ENCODE measurements around the gene PATL2.

The PATL2 gene

GRCh38 chr15:44641651-44642050, 69.5 kb downstream of the PATL2 start:
- H3K27ac ChIP-seq (replicated peaks) = no peak overlapping the region
- TF ChIP-seq, protein P1, sequence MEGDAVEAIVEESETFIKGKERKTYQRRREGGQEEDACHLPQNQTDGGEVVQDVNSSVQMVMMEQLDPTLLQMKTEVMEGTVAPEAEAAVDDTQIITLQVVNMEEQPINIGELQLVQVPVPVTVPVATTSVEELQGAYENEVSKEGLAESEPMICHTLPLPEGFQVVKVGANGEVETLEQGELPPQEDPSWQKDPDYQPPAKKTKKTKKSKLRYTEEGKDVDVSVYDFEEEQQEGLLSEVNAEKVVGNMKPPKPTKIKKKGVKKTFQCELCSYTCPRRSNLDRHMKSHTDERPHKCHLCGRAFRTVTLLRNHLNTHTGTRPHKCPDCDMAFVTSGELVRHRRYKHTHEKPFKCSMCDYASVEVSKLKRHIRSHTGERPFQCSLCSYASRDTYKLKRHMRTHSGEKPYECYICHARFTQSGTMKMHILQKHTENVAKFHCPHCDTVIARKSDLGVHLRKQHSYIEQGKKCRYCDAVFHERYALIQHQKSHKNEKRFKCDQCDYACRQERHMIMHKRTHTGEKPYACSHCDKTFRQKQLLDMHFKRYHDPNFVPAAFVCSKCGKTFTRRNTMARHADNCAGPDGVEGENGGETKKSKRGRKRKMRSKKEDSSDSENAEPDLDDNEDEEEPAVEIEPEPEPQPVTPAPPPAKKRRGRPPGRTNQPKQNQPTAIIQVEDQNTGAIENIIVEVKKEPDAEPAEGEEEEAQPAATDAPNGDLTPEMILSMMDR (IDR thresholded peaks at IDR 0.05; ENCODE audit: insufficient read depth, low read length) = no peak
- TF ChIP-seq GABPA (IDR thresholded peaks at IDR 0.05; ENCODE audit: low read depth) (no peak), POLR2AphosphoS5 (IDR thresholded peaks at IDR 0.05; ENCODE audit: low read depth) (no peak), REST (IDR thresholded peaks at IDR 0.05; ENCODE audit: insufficient replicate concordance, low read depth) (no peak), SPI1 (IDR thresholded peaks at IDR 0.05; ENCODE audit: borderline replicate concordance, low read depth) (no peak)
- H3K27me3 ChIP-seq (ENCODE audit: insufficient read depth, poor library complexity, severe bottlenecking) = no peaks in the 10 kb centered on the region
- no peak overlapping the region for H3K4me3 ChIP-seq (replicated peaks; ENCODE audit: insufficient read depth, low read length)
- no peak for DNase-seq (ENCODE audit: low read depth in 1 of 2, low spot score in 1 of 2)

DNA sequence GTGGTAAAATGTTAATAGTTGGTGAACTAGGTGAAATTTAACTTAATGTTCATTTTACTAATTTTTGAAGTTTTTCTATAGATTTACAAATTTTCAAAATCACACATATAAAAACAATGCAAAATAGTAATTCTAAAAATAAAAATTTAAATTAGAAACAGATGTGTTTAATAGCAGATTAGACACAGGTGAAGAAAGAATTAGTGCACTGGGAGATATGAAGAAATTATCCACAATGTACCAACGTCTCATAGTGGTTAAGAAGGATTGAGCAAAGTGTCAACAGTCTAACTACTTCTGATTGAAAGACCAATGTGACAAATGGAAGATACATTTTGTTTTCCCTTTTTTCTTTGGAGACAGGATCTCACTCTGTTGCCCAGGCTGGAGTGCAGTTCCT, 74.1 kb downstream of the PATL2 start:
- Histone ChIP-seq H3K27ac (replicated peaks) (no peak overlapping the region), H3K27me3 (ENCODE audit: insufficient read depth, poor library complexity, severe bottlenecking) (no peaks in the 10 kb centered on the region), H3K4me3 (replicated peaks; ENCODE audit: insufficient read depth, low read length) (no peak overlapping the region)
- TF ChIP-seq REST (IDR thresholded peaks at IDR 0.05; ENCODE audit: insufficient replicate concordance, low read depth) = no peak
- TF ChIP-seq, protein P1 (IDR thresholded peaks at IDR 0.05; ENCODE audit: insufficient read depth, low read length) = no peak
- TF ChIP-seq SPI1 (IDR thresholded peaks at IDR 0.05; ENCODE audit: borderline replicate concordance, low read depth) = no peak
- TF ChIP-seq POLR2AphosphoS5 (IDR thresholded peaks at IDR 0.05; ENCODE audit: low read depth) = no peak
- DNase-seq (ENCODE audit: low read depth in 1 of 2, low spot score in 1 of 2) = no peak

- no peak for DNase-seq (ENCODE audit: low read depth in 1 of 2, low spot score in 1 of 2)
- TF ChIP-seq SPI1 (IDR thresholded peaks at IDR 0.05; ENCODE audit: borderline replicate concordance, low read depth) (no peak), REST (IDR thresholded peaks at IDR 0.05; ENCODE audit: insufficient replicate concordance, low read depth) (no peak), GABPA (IDR thresholded peaks at IDR 0.05; ENCODE audit: low read depth) (no peak), POLR2AphosphoS5 (IDR thresholded peaks at IDR 0.05; ENCODE audit: low read depth) (no peak)
- TF ChIP-seq, protein P1 (IDR thresholded peaks at IDR 0.05; ENCODE audit: insufficient read depth, low read length) = no peak
- Histone ChIP-seq H3K27me3 (ENCODE audit: insufficient read depth, poor library complexity, severe bottlenecking) (no peaks in the 10 kb centered on the region), H3K27ac (replicated peaks) (no peak overlapping the region), H3K4me3 (replicated peaks; ENCODE audit: insufficient read depth, low read length) (no peak overlapping the region)
Measured at GRCh38 chr15:44633603-44634002, 77.5 kb downstream of the PATL2 start.
